Right cardiac atrium (tissue), 5 donors: ENCODE data around the gene GAPVD1. TPM values are rescaled to one million over a fixed set of nuclear protein-coding genes. Genes with fewer than 3 reads are reported as not detected.
"Not testable (repeated sequence)": the region's sequence is repeated elsewhere in the genome, so short reads cannot be mapped to it uniquely, and the experiment has no call there.

Source experiments
- ATAC-seq, 2 donors: fragments of 200-7000 bp; cut with Tn5 transposase; one replicate each; pipeline versions ENCODE4 v1.8.0 to v1.9.1; 2020; ENCODE audit warnings: moderate library complexity in 2 of 2, mild to moderate bottlenecking in 1 of 2
- DNase-seq, 3 donors: peaks; one replicate each; pipeline ENCODE4 v3.0.0-alpha.2; 2020
- H3K27ac ChIP-seq: one replicate; pipeline ENCODE4 v1.5.1; 2013; ENCODE audit warnings: mild to moderate bottlenecking, low read length, control low read depth, moderate library complexity
- H3K27me3 ChIP-seq: one replicate; pipeline ENCODE4 v1.6.1; 2013; ENCODE audit not compliant: control insufficient read depth, insufficient read depth
- H3K4me1 ChIP-seq: one replicate; pipeline ENCODE4 v1.6.1; 2013; ENCODE audit warnings: low read length; ENCODE audit not compliant: control insufficient read depth, insufficient read depth
- H3K4me3 ChIP-seq: one replicate; pipeline ENCODE4 v1.5.1; 2013; ENCODE audit warnings: low read length, control low read depth
- H3K9me3 ChIP-seq: one replicate; pipeline ENCODE4 v1.6.1; 2013; ENCODE audit warnings: low read length; ENCODE audit not compliant: control insufficient read depth
- WGBS: extraction: QIAGEN DNeasy Blood & Tissue Kit; methylation state at CpG from one replicate; pipeline ENCODE4 v1.1.7; 2013; 5-methylcytosine and 5-hydroxymethylcytosine counted together
- intact Hi-C, 4 donors: fragments of 100-400 bp; cut with DNase I; formaldehyde crosslinking; loops; one replicate each; pipeline versions ENCODE4 v1.11.0 to v1.14.0; 2022 to 2023
- long read RNA-seq, 4 donors: library from polyadenylated mRNA; unstranded; transcript quantifications; one replicate each; pipeline ENCODE4 v2.0.0, GENCODE V29; 2020 to 2021
- polyA plus RNA-seq: library from polyadenylated mRNA; stranded (reverse); fragments of 200-250 nt; gene quantifications from one replicate; pipeline ENCODE4 v1.2.3, GENCODE V29; 2013
- total RNA-seq, 4 donors: library from RNA; stranded (reverse); fragmentation: NEBNext Ultra II Directional; extraction: Animal tissue kit (Norgen Biotek cat#: 25700); gene quantifications; one replicate each; pipeline ENCODE4 v1.2.1, GENCODE V29; 2021
- donor health status: healthy with polysubstance abuse.
- donor health status: DM: no; HTN: yes; CAD: no.
- donor health status: DM: no; HTN: no; CAD: no.
- donor health status: DM: no; HTN: yes; CAD: no; lungs with severe emphysema.
- donor health status: DM: yes; HTN: yes; CAD: no.

Gene GAPVD1, protein sequence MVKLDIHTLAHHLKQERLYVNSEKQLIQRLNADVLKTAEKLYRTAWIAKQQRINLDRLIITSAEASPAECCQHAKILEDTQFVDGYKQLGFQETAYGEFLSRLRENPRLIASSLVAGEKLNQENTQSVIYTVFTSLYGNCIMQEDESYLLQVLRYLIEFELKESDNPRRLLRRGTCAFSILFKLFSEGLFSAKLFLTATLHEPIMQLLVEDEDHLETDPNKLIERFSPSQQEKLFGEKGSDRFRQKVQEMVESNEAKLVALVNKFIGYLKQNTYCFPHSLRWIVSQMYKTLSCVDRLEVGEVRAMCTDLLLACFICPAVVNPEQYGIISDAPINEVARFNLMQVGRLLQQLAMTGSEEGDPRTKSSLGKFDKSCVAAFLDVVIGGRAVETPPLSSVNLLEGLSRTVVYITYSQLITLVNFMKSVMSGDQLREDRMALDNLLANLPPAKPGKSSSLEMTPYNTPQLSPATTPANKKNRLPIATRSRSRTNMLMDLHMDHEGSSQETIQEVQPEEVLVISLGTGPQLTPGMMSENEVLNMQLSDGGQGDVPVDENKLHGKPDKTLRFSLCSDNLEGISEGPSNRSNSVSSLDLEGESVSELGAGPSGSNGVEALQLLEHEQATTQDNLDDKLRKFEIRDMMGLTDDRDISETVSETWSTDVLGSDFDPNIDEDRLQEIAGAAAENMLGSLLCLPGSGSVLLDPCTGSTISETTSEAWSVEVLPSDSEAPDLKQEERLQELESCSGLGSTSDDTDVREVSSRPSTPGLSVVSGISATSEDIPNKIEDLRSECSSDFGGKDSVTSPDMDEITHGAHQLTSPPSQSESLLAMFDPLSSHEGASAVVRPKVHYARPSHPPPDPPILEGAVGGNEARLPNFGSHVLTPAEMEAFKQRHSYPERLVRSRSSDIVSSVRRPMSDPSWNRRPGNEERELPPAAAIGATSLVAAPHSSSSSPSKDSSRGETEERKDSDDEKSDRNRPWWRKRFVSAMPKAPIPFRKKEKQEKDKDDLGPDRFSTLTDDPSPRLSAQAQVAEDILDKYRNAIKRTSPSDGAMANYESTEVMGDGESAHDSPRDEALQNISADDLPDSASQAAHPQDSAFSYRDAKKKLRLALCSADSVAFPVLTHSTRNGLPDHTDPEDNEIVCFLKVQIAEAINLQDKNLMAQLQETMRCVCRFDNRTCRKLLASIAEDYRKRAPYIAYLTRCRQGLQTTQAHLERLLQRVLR (N-terminal part only)
- total RNA-seq: 10 to 100 TPM; 33.0 to 45.7 (median 33.2) TPM
- polyA plus RNA-seq: 8.1 TPM
- long read RNA-seq, donor 1, partial matches to known transcripts: 25 of 54 reads
- long read RNA-seq, donor 1, other reads (novel, unspliced or antisense): 25 of 54 reads
- long read RNA-seq, donor 2, partial matches to known transcripts: 1 of 4 reads
- long read RNA-seq, donor 2, other reads (novel, unspliced or antisense): 3 of 4 reads
- long read RNA-seq, donor 3, transcript GAPVD1-212 (17 exons, 3,163 nt): major isoform, 5 of 178 reads
- long read RNA-seq, donor 3, partial matches to known transcripts: 66 of 178 reads
- long read RNA-seq, donor 3, other reads (novel, unspliced or antisense): 104 of 178 reads
- long read RNA-seq, donor 4, partial matches to known transcripts: 4 of 4 reads
- long read RNA-seq, donor 4, other reads (novel, unspliced or antisense): 0 of 4 reads

- Histone ChIP-seq H3K9me3 (no peaks in the 10 kb centered on the region), H3K4me3 (peak within 1 kb of the TSS; percentile 71), H3K27ac (peak within 1 kb of the TSS; percentile 65), H3K4me1 (peaks cover 3% of the 10 kb centered on the region), H3K27me3 (no peaks in the 10 kb centered on the region)
- intact Hi-C loops: no loop called here
- 2% methylated on average over 72 of the region's 72 CpGs for WGBS
- peak; percentile 90 to 96 (median 96) for DNase-seq
- ATAC-seq: peak; percentile 99 to 100
Measured at GRCh38 chr9:125261501-125262293, at the start of gene GAPVD1. Gene GAPVD1, plus strand, starts transcription at chr9:125261826. Its CDS starts 37,096 bp downstream, at chr9:125298922.

GRCh38 chr9:125214186-125214585, 47.4 kb upstream of the GAPVD1 start:
- Histone ChIP-seq H3K9me3 (no peaks in the 10 kb centered on the region), H3K4me3 (no peak overlapping the region), H3K4me1 (no peaks in the 10 kb centered on the region), H3K27ac (no peak overlapping the region), H3K27me3 (no peaks in the 10 kb centered on the region)
- 88% methylated on average over 5 of the region's 5 CpGs for WGBS
- DNase-seq (no peak), ATAC-seq (no peak)
- intact Hi-C loops: no loop called here

- ATAC-seq: no peak
- over 99% methylated on average over 3 of the region's 3 CpGs for WGBS
- Histone ChIP-seq H3K4me1 (no peaks in the 10 kb centered on the region), H3K27ac (no peak overlapping the region), H3K27me3 (no peaks in the 10 kb centered on the region), H3K4me3 (no peak overlapping the region), H3K9me3 (no peaks in the 10 kb centered on the region)
- intact Hi-C loops: no loop called here
- DNase-seq: no peak
Measured at GRCh38 chr9:125218621-125219020, 43.0 kb upstream of the GAPVD1 start.

DNA sequence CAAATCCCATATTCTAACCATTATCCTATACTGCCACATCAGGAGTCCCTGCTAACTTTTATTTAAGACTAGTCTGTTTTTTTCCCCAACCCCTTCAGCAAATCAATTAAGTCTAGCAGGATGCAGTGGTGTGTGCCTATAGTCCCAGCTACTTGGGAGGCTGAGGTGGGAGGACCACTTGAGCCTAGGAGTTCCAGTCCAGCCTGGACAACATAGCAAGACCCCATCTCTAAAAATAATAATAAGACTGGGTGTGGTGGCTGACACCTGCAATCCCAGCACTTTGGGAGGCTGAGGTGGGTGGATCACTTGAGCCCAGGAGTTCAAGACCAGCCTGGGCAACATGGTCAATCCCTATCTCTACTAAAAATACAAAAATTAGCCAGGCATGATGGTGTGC, 36.8 kb upstream of the GAPVD1 start:
- H3K27ac ChIP-seq, H3K9me3 ChIP-seq, H3K4me3 ChIP-seq, ATAC-seq, DNase-seq, H3K27me3 ChIP-seq, intact Hi-C loops, H3K4me1 ChIP-seq: not testable (repeated sequence)

GRCh38 chr9:125227761-125228160, 33.9 kb upstream of the GAPVD1 start:
- ATAC-seq (no peak), DNase-seq (no peak)
- Histone ChIP-seq H3K9me3 (no peaks in the 10 kb centered on the region), H3K27me3 (no peaks in the 10 kb centered on the region), H3K4me3 (no peak overlapping the region), H3K27ac (no peak overlapping the region), H3K4me1 (no peaks in the 10 kb centered on the region)
- intact Hi-C loops: no loop called here
- 88% methylated on average over 6 of the region's 6 CpGs for WGBS

DNA sequence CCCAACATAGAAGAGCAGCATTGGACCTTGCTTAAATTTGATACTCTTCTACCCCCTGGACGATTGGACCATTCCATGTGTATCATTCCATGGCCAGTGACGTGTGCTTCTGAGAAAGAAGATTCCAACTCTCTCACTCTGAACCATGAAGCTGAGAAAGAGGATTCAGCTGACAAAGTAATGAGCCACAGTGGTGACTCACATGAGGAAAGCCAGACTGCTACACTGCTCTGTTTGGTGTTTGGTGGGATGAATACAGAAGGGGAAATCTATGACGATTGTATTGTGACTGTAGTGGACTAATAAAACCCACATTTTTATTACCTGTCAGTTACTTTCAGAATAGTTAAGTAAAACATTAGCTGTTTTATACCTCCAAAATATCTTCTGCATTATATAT, 27.9 kb upstream of the GAPVD1 start:
- H3K27ac ChIP-seq: no peak overlapping the region
- H3K4me1 ChIP-seq: no peaks in the 10 kb centered on the region
- DNase-seq (no peak), ATAC-seq (peak in 1 of 2 donors; percentile 41)
- no peaks in the 10 kb centered on the region for H3K9me3 ChIP-seq
- intact Hi-C loops: no loop called here
- H3K27me3 ChIP-seq: no peaks in the 10 kb centered on the region
- H3K4me3 ChIP-seq: no peak overlapping the region
- 60% methylated on average over 3 of the region's 3 CpGs for WGBS

DNA sequence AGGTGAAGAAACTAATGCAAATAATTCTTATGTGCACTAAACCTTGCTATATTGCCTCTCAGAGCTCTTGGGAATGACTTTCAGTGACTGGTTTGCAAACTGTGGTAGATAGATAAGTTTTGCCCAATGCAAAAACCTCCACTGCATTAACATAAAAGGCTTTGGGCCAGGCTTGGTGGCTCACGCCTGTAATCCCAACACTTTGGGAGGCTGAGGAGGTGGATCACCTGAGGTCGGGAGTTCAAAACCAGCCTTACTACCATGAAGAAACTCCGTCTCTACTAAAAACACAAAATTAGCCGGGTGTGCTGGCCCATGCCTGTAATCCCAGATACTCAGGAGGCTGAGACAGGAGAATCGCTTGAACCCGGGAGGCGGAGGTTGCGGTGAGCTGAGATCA, 27.5 kb upstream of the GAPVD1 start:
- 91% methylated on average over 8 of the region's 8 CpGs for WGBS
- H3K4me1 ChIP-seq, H3K27me3 ChIP-seq, ATAC-seq, H3K4me3 ChIP-seq, intact Hi-C loops, H3K9me3 ChIP-seq, H3K27ac ChIP-seq, DNase-seq: not testable (repeated sequence)

DNA sequence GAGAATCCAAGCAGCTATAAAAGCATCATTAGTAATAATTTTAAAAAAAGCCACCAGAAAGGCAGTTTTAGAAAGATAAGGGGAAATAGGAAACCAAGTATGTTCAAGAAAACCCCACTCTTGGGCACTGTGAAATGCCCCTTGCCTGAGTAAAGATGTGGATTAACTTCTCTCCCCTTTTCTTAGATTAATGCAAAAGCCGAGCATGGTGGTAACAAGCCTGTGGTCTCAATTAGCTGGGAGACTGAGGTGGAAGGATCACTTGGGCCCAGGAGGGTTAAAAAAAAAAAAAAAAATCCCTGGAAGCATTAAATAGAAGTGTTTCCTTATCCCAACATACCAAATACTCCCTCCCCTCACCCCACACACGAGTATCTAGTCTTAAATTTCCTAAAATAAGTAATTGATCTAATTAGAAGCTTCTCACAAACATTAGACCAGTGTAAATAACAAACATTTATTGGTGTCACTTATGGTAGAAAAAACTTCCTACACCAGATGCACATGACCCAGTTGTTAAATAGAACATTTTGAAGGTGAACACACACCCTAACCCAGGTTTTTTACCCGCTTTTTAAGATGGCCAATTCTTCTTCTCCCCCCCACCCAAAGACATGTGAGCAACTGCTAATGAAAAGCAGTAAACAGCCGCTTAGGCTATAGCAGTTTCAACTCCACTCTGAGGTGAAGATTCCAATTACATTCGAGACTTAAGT, 25.7 kb upstream of the GAPVD1 start:
- Histone ChIP-seq H3K27ac (no peak overlapping the region), H3K4me3 (peak overlapping the region; percentile 37), H3K27me3 (no peaks in the 10 kb centered on the region), H3K9me3 (no peaks in the 10 kb centered on the region), H3K4me1 (no peaks in the 10 kb centered on the region)
- DNase-seq: no peak
- intact Hi-C loops: no loop called here
- WGBS: 38% methylated on average over 5 of the region's 5 CpGs
- ATAC-seq: no peak

DNA sequence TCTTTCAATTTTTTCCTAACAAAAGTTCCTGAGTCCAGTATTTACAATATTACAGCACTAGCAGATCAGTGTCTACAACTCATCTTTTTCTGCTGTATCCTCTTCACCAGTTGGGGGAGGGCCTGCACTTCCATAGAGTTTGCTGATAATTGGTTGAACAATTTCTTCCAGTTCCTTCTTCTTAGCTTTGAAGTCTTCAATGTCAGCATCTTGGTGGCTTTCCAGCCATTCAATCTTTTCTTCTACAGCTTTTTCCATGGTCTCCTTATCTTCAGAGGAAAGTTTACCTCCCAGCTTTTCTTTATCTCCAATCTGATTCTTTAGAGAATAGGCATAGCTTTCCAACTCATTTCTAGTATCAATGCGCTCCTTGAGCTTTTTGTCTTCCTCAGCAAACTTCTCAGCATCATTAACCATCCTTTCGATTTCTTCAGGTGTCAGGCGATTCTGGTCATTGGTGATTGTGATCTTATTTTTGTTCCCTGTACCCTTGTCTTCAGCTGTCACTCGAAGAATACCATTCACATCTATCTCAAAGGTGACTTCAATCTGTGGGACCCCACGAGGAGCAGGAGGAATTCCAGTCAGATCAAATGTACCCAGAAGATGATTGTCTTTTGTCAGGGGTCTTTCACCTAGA, 25.0 kb upstream of the GAPVD1 start:
- H3K27me3 ChIP-seq, H3K27ac ChIP-seq, ATAC-seq, H3K4me1 ChIP-seq, intact Hi-C loops, DNase-seq, H3K9me3 ChIP-seq: not testable (repeated sequence)
- WGBS: 56% methylated on average over 5 of the region's 5 CpGs
- H3K4me3 ChIP-seq: peak overlapping the region; percentile 37
